ENCODE measurements around the gene ASAP3.

The ASAP3 gene

DNA sequence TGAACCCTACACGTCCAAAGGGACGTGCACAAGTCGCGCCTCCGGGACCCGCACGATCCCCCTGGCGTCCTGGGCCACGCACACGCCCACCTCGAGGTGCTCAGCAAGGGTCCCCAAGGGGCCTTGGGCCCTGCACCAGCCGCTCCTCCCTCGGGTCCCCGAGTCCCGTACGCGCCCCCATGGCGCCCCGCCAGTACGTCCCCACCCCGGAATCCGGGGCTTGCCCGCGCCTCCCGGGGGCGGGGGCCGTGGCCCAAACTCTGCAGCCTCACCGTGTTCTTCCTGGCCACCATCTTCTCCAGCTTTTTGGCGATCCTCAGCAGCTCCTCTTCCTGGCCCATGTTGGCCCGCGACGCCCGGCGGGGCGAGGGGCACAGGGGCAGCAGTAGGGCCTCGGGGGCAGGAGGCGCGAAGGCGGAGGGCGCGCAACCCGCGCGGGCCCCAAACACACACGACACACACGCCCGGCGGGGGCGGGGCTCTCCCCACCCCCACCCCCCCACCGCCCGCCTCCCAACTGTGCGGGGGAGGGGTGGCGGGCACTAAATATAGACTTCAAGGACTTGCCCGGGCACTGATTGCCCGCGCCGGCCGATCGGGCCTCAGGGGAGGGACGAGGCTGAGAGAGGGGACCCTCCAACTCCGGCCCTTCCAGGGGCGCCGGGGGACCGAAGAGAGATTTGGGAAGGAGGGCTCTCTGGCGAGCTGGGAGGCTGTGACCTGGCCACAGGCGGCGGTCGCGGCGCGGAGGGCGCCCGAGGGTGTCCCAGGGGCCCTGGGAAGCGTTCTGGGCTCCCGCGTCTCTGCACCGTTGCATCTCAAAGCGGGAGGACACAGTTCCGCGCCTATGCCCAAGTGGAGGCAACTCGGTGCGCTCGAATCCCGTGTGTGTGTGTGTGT is 59.4 kb downstream of the ASAP3 start, which contains the start of gene TCEA3:
TSS of gene TCEA3 (minus strand) at position 456 of the 900 bp plus-strand sequence. CDS start at position 341, 115 bp downstream.
- DNase-seq (ENCODE audit: low read depth) = no peak
- TF ChIP-seq, protein P1, sequence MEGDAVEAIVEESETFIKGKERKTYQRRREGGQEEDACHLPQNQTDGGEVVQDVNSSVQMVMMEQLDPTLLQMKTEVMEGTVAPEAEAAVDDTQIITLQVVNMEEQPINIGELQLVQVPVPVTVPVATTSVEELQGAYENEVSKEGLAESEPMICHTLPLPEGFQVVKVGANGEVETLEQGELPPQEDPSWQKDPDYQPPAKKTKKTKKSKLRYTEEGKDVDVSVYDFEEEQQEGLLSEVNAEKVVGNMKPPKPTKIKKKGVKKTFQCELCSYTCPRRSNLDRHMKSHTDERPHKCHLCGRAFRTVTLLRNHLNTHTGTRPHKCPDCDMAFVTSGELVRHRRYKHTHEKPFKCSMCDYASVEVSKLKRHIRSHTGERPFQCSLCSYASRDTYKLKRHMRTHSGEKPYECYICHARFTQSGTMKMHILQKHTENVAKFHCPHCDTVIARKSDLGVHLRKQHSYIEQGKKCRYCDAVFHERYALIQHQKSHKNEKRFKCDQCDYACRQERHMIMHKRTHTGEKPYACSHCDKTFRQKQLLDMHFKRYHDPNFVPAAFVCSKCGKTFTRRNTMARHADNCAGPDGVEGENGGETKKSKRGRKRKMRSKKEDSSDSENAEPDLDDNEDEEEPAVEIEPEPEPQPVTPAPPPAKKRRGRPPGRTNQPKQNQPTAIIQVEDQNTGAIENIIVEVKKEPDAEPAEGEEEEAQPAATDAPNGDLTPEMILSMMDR (IDR thresholded peaks at IDR 0.05; ENCODE audit: insufficient read depth, low read depth, low read length, missing control alignments) = no peak
- peak within 1 kb of the TSS; percentile 53 for H3K4me3 ChIP-seq (ENCODE audit: low read length)

- H3K4me3 ChIP-seq (ENCODE audit: low read length) = peak overlapping the region; percentile 53
- no peak for DNase-seq (ENCODE audit: low read depth)
- TF ChIP-seq, protein P1 (IDR thresholded peaks at IDR 0.05; ENCODE audit: insufficient read depth, low read depth, low read length, missing control alignments) = no peak
These were observed 60.3 kb downstream of the ASAP3 start for GRCh38 chr1:23423415-23424292.

DNA sequence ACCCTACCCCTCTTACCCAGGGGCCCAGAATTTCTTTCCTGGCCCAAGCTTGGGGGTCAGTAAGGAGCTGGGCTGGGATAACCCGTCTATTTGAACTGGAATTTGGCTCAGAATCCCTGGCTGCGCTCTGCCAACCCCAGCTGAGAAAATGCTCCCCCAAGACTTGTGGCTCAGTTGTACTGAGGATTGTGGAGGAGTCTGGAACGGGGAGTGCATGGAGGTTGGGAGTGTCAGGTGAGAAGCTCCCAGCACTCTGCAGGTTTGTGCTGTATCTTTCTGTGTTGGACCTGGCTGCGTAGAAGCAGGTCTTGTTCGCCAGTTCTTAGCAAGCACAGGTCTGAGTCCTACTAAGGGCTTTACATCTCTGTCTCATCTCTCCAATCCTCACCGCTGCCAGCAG is 61.0 kb downstream of the ASAP3 start:
- H3K4me3 ChIP-seq (ENCODE audit: low read length) = no peak overlapping the region
- DNase-seq (ENCODE audit: low read depth) = no peak
- TF ChIP-seq, protein P1 (IDR thresholded peaks at IDR 0.05; ENCODE audit: insufficient read depth, low read depth, low read length, missing control alignments) = no peak

DNA sequence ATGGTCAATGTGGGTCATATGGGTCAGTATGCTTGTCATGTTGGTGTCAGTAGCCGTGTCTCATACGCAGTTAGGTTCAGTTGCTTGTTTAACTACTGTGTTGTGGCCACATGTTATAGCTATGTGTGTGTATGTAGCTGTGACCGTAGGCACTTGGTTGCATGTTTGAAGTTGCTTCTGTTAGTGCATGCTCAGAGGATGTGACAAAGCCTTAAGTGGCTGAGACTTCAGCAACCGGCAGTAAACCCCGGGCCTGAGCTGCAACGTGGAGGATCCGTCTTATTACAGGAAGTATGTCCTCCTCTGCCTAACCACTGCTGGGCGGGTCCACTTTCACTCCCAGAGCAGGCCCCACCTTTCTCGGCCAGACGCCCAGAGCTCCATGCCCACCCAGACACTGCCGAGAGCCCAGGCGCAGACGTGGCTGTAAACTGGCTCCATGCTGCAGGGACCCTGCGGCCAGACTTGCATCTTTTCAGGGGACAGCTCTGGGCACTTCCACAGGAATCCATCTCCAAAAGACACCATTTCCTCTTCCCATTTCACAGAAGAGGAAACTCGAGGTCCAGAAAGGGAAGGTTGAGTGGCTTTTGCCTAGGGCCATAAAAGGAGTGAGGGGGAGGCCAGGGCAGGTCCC is 61.6 kb downstream of the ASAP3 start:
- H3K4me3 ChIP-seq (ENCODE audit: low read length) = no peak overlapping the region
- peak; percentile 52 for DNase-seq (ENCODE audit: low read depth)
- TF ChIP-seq, protein P1 (IDR thresholded peaks at IDR 0.05; ENCODE audit: insufficient read depth, low read depth, low read length, missing control alignments) = no peak

- peak; percentile 29 for DNase-seq (ENCODE audit: low read depth)
- H3K4me3 ChIP-seq (ENCODE audit: low read length) = no peak overlapping the region
- TF ChIP-seq, protein P1 (IDR thresholded peaks at IDR 0.05; ENCODE audit: insufficient read depth, low read depth, low read length, missing control alignments) = no peak
These were observed 62.2 kb downstream of the ASAP3 start for GRCh38 chr1:23421753-23422240.

DNA sequence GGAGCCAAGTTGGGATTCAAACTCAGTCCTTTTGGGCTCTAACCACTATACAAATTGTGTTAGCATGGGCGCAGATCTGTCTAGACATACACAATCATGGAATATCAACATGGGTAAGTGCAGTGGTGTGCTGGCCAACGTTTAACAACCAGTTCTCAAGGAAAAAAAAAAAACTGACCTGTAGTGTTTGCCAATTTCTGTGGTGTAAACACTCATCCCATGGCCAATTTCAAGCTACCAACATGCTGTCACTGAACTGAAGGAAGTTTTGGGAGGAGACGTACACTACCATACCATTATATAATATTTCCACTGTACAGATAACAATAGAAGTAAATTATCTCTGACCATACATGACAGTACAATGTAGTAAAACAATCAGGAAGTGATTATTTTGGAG is 62.6 kb downstream of the ASAP3 start:
- TF ChIP-seq, protein P1 (IDR thresholded peaks at IDR 0.05; ENCODE audit: insufficient read depth, low read depth, low read length, missing control alignments) = no peak
- no peak overlapping the region for H3K4me3 ChIP-seq (ENCODE audit: low read length)
- no peak for DNase-seq (ENCODE audit: low read depth)
